Right renal pelvis (tissue), 4 donors: Measurements from ENCODE around the gene PDXK. TPM values are rescaled to one million over a fixed set of nuclear protein-coding genes. Genes with fewer than 3 reads are reported as not detected.
A peak's percentile ranks its signal among the peaks of the same experiment; 100 is the strongest.

Experiments
- DNase-seq, 4 donors: peaks; one replicate each; pipeline ENCODE4 v3.0.0-alpha.2; 2013; ENCODE audit warnings: low read depth in 4 of 4, low spot score in 3 of 4, missing footprints in 1 of 4
- polyA plus RNA-seq, 4 donors: library from polyadenylated mRNA; unstranded; fragments of 120-200 nt; gene quantifications; one replicate each; pipeline ENCODE4 v1.2.1, GENCODE V29; 2013; ENCODE audit not compliant: insufficient read length in 4 of 4

The PDXK gene
- polyA plus RNA-seq, 4 donors: 69.5 to 77.9 (median 74.5) TPM

DNA sequence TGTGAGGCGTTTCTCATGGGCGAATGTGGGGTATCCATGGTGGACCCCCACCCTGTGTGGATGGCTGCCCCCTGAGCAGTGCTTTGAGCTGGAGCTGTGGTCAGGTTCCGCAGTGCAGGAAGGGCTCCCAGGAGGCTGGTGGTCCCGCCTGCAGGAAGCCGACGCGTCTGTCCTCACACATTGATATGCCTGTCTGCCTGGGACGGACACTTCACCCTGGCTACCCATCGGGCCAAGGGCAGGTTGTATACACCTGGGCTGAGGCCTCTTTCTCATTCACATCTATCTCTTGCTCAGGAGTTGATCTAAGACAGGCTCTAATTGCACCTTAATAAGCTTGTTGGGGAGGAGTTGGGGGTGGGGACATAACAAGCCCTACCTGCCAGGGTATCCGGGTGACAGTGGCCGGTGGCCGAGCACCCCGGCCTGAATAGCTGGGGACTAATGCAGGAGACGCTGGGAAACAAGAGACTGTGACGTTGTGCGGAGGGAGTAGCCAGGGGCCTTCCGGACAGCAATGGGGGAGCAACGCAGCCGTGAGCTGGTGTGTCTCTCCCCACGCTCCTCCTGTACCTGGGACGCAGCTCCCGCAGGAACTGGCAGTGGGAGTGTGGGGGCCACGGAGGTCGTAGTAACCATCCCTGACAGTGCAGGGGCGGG lies 21.7 kb downstream of the PDXK start:
- peak in 1 of 4 donors; percentile 64 for DNase-seq

DNA sequence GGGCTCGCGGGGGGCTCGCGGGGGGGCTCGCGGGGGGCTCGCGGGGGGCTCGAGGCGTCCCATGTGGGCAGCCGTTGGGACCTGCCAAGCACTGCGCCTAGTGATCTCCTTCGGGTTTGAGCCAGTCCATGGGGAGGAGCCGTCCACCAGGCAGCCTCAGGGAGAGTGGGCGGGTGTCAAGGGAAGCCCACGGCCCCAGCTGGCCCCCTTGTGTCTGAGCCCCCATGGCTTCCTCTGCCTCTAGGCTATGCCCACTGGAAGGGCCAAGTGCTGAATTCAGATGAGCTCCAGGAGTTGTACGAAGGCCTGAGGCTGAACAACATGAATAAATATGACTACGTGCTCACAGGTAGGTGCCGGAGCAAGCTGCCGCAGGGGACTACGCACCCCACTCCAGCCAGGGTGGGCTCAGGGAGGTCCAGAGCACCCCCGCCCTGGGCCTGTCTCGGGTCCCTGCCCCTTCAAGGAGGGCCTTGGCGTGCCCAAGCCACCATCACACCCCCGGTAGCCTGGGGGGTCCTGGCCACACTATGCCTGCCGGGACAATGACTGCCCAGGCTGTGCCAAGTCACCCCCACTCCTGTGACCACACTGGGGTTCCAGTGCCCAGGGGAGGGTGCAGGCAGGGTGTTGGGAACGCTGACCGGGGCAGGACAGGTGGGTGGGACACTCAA lies 22.6 kb downstream of the PDXK start:
- DNase-seq: no peak

DNA sequence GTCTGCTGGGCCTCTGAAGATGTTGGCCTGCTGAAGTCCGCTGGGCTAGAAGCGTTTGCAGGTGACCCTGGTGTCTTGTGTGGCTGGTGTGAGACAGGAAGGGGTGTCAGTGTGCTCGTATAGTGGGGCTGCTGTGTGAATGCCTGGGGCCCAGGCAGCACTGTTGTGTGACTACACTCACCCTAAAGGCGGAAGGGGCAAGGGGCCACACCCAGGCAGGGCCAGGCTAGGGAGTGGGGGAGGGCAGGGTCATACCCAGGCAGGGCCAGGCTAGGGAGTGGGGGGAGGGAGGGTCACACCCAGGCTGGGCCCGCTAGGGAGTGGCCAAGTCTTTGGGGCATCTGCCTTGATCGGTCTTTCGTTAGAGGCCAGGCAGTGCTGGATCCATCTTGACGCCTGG lies 25.0 kb downstream of the PDXK start:
- DNase-seq: no peak

DNA sequence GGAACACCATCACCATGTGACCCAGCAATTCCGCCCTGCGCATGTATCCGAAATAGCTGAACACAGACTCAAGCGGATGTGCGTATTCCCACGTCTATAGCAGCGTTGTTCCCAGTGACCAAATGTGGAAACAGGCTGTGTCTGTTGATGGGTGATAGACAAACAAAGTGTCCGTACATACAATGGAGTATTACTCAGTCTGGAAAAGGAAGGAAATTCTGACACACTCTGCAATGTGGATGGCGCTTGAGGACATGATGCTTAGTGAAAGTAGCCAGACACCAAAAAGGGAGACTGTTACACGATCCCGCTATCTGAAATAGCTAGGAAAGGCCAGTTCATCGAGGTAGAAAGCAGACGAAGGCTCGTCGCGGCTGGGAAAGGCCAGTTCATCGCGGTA lies 25.8 kb downstream of the PDXK start:
- no peak for DNase-seq

DNA sequence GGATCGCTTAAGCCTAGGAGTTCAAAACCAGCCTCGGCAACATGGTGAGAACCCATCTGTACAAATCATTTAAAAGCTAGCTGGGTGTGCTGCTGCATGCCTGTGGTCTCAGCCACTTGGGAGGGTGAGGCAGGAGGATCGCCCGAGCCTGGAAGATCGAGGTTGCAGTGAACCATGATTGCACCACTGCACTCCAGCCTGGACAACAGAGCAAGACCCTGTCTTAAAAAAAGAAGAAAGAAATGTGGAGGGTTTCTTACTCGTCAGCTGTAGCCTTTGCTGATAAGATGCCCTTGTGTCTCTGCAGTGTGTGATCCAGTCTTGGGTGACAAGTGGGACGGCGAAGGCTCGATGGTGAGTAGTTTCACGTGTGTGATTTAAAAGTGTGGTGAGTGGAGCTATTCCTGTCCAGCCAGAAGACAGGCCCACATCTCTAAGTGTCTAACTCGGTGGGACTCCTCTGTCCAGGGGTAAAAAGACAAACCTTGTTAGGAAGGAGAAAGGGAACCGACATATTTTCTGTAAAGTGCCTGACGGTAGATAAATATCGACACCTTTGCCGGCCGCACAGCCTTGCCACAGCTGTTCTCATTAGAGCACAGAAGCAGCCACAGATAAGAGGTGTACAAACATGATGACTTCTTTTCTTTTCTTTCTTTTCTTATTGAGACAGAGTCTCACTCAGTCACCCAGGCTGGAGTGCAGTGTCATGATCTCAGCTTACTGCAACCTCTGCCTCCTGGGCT lies 27.0 kb downstream of the PDXK start:
- DNase-seq: no peak

DNA sequence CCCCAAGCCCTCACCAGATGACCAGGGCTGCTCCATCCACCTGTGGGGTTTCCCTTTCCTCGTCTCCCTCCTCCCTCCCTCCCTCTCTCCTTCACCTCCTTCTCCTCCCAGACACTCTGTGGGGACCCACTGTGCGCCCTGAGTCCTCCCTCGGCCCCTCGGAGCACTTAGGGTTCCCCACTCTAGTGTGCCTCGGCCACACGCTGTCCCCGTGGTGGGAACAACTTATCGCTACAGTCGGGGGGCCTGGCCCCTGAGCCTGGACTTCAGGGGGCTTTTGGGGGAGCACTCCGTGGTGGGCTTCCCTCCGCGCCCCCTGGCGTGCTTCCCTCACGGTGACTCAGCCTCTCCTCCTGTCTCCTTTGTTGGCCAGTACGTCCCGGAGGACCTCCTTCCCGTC lies 29.7 kb downstream of the PDXK start:
- DNase-seq: no peak

DNA sequence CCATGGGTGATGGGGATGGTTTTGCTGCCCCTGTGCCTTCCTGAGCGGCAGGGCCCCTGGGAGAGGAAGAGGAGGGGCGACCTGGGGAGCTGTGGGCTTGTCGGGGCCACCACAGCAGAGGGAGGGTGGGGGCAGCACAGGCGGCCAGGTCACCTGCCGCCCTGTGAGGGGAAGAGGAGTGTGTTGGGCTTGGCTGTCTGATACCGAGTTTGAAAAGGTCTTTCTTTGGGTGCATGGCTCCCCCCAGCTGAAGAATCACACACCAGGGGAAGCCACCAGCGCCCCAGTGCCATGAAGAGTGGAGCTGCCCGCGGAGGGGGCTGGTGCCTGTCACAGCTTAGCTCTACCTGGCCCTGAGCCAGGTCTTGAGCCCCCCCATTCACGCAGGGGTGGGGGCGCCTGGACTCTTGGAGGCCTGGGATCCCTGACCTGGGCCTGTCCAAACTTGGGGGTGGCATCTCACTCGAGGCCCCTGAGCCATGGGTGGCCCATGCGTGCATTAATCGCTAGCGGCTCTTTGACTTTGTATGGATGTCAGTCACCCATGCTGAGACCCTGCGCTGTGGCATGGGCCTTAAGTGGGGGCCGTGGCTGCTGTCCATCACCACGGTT lies 30.8 kb downstream of the PDXK start:
- DNase-seq: no peak

DNA sequence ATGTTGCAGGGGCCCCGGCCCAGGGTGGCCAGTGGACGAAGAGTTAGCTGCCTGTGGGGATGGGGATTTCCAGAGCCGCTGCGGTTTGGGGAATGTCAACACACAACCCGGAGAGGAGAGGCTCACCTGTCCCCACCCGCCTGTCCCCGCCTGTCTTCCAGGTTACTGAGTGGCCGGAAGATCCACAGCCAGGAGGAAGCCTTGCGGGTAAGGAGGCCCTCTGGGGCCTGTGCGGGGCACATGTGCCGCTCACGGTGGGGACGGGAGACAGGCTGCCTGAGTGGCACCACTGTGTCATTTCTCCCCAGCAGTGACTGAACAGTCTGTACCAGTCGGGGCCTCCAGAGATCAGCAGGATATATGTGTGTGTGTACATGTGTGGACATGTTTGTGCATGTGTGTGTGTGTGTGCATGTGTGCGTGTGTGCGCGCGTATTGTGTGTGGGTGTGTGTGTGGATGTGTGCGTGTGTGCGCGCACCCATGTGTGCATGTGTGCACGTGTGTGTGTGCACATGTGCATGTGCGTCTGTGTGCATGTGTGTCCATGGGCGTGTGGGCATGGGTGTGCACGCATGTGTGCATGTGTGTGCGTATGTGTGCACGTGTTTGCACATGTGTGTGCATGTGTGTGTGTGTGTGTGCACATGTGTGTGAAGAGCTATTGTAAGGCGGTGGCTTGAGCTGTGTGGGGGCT lies 31.6 kb downstream of the PDXK start:
- DNase-seq: no peak

DNA sequence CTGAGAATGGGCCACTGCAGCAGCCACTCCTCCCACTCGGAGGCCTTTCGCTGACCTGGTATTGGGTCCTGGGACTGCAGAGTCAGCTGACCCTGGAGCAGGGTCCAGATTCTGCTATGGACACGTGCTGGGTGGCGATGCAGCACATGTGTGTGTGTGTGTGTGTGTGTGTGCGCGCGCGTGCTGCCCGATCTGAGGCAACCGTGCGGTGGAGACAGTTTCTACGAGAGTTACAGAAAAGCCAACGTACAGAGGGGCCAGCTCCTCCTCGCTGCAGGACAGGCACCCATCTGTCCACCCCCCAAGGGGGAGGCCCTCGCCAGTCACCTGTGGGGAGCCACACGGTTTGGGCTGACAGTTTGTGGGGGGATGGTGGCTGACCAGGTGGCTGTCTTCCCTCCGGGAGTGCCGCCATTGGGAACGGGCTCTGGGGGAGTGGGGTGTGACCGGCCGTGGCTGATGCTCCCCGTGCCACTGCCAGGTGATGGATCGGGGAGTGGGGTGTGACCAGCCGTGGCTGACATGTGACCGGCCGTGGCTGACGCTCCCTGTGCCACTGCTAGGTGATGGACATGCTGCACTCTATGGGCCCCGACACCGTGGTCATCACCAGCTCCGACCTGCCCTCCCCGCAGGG lies 33.1 kb downstream of the PDXK start:
- no peak for DNase-seq

DNA sequence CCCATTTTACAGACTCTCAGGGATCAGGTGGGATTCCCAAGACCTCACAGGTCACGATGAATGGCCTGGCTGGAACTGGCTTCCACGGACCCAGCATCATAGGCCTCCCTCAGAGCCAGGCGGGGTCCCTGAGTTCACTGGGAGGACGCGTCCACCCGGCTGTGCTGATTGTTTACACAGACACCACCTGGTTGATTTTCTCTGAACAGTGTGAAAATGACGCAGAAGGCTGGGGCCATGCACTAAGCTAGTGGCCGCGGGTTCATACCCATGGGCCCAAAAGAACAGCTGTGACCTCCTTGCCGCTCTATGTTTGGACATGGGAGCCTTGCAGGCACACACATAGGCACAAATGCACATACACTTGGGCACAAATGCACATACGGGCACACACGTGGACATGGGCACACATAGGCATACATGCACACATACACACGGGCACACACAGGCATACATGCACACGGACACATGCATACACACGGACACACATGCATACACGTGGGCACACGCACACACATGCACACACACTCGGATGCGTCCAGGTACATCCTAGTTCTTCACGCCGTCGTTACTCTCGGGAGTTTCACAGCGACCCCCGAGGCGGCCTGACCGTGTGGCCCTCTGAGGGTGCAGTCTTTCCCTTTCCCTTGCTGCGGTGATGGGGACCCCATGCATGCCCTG lies 34.0 kb downstream of the PDXK start:
- DNase-seq: no peak

DNA sequence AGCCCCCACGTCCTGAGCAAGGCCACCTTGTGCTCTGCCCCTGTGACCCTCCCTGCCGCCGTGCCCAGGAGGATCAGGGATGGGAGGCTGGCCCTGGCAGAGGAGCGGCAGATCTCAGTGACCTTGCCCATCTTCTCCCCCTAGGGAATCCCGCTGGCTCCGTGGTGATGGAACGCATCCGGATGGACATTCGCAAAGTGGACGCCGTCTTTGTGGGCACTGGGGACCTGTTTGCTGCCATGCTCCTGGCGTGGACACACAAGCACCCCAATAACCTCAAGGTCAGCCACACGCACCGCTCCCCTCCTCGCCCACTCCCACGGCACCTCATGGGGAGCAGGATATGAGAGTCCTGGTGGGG lies 34.5 kb downstream of the PDXK start:
- no peak for DNase-seq

DNA sequence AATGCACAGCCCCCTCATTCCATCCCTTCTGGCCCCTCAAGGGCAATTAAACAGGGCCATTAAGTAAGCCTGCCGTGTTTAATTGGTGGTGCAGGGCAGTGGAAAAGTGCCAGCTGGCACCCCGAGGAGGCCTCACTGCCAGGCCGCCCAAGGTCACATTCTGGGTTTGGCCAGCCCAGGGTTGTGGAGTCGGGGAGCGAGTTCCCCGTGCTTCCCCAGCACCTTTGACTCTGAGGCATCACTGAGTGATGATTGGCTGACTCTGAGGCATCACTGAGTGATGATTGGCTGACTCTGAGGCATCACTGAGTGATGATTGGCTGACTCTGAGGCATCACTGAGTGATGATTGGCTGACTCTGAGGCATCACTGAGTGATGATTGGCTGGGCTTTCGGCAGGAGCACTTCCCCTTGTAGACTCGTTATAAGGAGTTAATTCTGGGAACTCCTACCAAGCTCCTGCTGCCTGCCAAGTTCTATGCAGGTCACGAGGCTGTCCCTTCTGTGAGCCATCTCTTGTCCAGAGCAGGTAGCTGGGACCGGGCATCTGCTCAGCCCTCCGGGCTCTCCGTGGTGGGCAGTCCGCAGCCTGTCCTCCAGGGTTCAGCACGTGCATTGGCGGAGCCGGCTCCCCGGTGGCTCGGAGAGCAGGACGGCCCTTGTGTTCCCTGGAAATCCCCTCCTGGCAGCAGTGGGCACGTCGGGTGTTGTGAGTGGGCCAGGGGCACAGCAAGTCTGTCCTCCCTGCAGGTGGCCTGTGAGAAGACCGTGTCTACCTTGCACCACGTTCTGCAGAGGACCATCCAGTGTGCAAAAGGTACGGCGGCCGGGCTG lies 36.2 kb downstream of the PDXK start:
- no peak for DNase-seq

DNA sequence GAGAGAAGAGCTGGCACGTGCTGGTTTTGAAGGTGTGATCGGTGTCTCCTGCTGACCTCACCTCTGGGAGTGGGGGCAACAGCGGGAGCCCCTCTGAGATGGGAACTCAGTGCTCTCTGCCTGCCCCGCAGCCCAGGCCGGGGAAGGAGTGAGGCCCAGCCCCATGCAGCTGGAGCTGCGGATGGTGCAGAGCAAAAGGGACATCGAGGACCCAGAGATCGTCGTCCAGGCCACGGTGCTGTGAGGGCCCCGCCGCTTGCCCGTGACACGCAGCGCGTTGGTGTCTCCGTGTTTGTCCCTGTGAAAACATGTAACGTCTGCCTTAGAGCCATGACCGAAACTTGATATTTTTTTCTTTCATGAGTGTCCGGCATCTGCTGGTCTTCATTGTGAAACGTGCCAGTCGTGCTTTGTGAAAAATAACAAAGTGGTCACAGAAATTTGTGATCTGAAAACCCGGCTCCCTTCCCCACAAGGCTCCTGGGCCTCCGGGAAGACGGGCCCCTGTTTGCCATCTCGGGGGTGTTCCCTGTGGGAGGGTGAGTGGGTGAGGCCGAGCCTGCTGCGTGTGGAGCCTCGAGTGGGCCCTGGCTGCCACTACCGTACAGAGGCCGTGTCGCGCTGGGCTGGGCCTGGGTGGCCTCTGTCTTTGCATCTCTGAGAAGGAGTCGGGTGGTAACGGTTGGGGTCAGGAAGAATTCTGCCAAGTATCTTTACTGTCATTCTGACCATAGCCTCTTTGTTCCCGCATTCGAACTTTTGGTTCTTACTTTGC lies 37.1 kb downstream of the PDXK start:
- DNase-seq: no peak

DNA sequence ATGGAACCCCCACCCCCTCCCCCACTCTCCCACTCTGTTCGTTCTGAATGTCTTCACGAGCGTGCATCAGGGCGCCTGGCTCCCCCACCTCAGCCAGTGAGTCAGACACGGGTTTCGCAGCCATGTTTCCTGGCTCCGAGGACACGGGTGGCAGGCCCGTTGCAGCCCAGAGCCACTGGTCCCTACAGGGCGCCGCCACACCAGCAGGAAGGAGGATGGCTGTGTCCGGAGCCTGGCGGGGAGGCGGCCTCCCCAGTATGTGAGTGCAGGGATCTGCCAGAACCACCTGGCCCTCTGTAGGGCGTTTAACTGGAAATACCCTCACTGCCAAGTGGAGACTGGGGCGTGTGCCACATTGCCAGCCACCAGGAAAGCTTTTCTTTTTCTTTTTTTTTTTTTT lies 38.7 kb downstream of the PDXK start:
- DNase-seq: no peak

DNA sequence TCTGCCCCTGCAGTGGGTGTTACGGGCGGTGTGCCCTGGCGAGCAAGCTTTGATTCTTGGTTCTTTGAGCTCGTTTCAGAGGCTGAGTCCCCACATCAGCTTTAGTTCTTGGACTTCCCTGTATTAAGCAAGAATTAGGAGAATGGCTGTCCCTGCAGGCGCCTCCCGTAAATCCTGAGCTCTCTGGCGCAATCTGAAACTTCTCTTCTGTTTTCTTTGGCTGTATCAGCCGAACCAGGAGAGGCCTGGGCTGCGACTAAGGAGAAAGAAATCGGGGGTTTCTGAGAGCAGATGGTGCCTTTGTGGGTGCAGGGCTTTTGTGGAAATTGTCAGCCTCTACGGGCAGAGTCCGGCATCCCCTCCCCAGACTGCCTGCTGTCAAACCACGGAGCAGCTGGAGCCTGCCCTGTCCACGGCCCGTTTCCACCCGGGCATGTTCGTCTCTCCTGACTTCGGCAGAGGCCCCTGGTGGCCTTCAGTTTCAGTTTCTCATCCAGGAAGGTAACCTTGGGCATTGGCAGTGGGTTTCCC lies 39.2 kb downstream of the PDXK start:
- DNase-seq: no peak

DNA sequence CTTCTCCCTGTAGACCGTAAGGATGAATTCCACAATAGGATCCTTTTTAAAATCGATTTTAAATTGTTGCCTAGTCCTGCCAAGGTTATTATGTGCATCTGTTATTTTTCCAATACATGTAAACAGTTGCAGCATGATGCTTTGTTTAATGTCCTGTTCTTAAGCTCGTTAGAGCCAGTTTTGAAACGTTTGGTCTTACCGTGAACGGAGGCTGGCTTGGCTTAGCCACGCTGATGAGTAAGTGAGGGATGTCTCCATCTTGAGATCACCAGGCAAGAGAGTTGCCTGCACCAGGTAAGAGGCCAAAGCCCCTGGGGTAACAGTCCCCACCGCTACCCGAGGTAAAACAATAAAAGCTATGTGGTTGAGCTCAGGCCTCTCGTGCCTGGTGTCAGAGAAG lies 39.9 kb downstream of the PDXK start:
- no peak for DNase-seq

DNA sequence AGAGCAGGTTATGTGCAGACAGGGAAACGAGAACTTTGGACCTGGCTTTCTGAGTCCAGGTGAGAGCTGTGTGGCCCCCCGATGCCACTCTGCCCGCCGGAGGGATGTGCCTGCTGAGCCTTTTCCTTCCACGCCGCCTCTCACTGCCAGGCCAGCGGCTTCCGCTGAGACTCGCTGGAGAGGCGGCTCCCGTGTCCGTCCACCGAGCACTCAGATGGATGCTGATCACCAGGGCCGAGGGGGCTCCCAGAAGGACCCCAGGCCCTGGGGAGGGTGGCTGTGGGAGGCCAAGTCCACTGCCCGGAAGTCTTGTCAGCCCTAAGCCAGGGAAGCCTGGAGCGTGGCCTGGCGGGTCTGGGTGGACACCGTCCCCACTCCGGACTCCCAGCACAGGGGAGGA lies 40.7 kb downstream of the PDXK start:
- no peak for DNase-seq

DNA sequence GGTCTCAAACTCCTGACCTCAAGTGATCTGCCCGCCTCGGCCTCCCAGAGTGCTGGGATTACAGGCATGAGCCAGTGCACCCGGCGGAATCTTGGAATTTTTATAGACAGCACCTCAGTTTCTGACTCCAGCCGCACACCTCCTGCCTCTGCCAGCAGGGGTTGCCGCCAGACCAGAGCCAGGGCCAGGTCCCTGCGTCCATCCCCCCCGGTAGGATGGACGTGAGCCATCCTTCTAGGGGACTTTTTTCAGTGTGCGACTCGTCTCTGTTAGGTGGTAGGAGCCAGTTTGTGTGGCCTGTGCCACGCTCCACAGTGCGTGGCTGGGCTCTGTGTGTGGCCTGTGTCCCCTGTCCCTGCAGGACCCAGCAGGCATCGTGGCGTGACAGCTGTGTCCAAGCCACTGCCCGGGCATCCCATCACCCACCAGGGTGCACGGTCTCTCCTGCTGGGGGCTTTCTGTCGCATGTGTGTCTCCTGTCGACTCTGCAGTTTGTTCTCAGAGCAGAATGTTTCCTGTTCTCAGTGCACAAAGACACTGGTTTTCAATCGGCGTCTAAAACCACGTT lies 41.5 kb downstream of the PDXK start:
- no peak for DNase-seq
